ENCODE measurements around the gene EMCN. TPM values are rescaled to one million over a fixed set of nuclear protein-coding genes. Genes with fewer than 3 reads are reported as not detected.

EMCN gene
- total RNA-seq, 1 experiment from 2014 or later, result not detected

- Mint-ChIP-seq H3K27ac (no peak overlapping the region), H3K27me3 (ENCODE audit: low read depth) (no peaks in the 10 kb centered on the region), H3K36me3 (no peaks in the 10 kb centered on the region), H3K4me3 (no peak overlapping the region), H3K4me1 (no peaks in the 10 kb centered on the region), H3K9me3 (peaks cover 7% of the 10 kb centered on the region; the same call in 1 of the 2 replicates)
- ATAC-seq, result no peak
- ChIA-PET CTCF (no interaction called here), POLR2A (no interaction called here)
- no peak for TF ChIP-seq EMX1 (CRISPR knock-in tag; IDR thresholded peaks at IDR 0.05)
- TF ChIP-seq HMGA2 (CRISPR knock-in tag; IDR thresholded peaks at IDR 0.05), result no peak
- no peak for TF ChIP-seq CTCF (IDR thresholded peaks at IDR 0.05)
- TF ChIP-seq, protein P1, sequence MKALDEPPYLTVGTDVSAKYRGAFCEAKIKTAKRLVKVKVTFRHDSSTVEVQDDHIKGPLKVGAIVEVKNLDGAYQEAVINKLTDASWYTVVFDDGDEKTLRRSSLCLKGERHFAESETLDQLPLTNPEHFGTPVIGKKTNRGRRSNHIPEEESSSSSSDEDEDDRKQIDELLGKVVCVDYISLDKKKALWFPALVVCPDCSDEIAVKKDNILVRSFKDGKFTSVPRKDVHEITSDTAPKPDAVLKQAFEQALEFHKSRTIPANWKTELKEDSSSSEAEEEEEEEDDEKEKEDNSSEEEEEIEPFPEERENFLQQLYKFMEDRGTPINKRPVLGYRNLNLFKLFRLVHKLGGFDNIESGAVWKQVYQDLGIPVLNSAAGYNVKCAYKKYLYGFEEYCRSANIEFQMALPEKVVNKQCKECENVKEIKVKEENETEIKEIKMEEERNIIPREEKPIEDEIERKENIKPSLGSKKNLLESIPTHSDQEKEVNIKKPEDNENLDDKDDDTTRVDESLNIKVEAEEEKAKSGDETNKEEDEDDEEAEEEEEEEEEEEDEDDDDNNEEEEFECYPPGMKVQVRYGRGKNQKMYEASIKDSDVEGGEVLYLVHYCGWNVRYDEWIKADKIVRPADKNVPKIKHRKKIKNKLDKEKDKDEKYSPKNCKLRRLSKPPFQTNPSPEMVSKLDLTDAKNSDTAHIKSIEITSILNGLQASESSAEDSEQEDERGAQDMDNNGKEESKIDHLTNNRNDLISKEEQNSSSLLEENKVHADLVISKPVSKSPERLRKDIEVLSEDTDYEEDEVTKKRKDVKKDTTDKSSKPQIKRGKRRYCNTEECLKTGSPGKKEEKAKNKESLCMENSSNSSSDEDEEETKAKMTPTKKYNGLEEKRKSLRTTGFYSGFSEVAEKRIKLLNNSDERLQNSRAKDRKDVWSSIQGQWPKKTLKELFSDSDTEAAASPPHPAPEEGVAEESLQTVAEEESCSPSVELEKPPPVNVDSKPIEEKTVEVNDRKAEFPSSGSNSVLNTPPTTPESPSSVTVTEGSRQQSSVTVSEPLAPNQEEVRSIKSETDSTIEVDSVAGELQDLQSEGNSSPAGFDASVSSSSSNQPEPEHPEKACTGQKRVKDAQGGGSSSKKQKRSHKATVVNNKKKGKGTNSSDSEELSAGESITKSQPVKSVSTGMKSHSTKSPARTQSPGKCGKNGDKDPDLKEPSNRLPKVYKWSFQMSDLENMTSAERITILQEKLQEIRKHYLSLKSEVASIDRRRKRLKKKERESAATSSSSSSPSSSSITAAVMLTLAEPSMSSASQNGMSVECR (CRISPR knock-in tag; IDR thresholded peaks at IDR 0.05; ENCODE audit: borderline replicate concordance), result no peak
- no peak for TF ChIP-seq TP53 (CRISPR knock-in tag; IDR thresholded peaks at IDR 0.05)
- TF ChIP-seq ZNF423 (CRISPR knock-in tag; IDR thresholded peaks at IDR 0.05), result no peak
- TF ChIP-seq, protein P2, sequence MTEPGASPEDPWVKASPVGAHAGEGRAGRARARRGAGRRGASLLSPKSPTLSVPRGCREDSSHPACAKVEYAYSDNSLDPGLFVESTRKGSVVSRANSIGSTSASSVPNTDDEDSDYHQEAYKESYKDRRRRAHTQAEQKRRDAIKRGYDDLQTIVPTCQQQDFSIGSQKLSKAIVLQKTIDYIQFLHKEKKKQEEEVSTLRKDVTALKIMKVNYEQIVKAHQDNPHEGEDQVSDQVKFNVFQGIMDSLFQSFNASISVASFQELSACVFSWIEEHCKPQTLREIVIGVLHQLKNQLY (CRISPR knock-in tag; IDR thresholded peaks at IDR 0.05), result no peak
- TF ChIP-seq, protein P3, sequence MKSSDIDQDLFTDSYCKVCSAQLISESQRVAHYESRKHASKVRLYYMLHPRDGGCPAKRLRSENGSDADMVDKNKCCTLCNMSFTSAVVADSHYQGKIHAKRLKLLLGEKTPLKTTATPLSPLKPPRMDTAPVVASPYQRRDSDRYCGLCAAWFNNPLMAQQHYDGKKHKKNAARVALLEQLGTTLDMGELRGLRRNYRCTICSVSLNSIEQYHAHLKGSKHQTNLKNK (CRISPR knock-in tag; IDR thresholded peaks at IDR 0.05), result no peak
- no peak for TF ChIP-seq SP1 (CRISPR knock-in tag; conservative IDR thresholded peaks at IDR 0.05)
- no peak for TF ChIP-seq ATF6 (CRISPR knock-in tag; IDR thresholded peaks at IDR 0.05)
- TF ChIP-seq, protein P4, sequence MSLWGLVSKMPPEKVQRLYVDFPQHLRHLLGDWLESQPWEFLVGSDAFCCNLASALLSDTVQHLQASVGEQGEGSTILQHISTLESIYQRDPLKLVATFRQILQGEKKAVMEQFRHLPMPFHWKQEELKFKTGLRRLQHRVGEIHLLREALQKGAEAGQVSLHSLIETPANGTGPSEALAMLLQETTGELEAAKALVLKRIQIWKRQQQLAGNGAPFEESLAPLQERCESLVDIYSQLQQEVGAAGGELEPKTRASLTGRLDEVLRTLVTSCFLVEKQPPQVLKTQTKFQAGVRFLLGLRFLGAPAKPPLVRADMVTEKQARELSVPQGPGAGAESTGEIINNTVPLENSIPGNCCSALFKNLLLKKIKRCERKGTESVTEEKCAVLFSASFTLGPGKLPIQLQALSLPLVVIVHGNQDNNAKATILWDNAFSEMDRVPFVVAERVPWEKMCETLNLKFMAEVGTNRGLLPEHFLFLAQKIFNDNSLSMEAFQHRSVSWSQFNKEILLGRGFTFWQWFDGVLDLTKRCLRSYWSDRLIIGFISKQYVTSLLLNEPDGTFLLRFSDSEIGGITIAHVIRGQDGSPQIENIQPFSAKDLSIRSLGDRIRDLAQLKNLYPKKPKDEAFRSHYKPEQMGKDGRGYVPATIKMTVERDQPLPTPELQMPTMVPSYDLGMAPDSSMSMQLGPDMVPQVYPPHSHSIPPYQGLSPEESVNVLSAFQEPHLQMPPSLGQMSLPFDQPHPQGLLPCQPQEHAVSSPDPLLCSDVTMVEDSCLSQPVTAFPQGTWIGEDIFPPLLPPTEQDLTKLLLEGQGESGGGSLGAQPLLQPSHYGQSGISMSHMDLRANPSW (CRISPR knock-in tag; conservative IDR thresholded peaks at IDR 0.05; ENCODE audit: low read depth), result no peak
- no peak for TF ChIP-seq ZNF317 (CRISPR knock-in tag; IDR thresholded peaks at IDR 0.05; ENCODE audit: borderline replicate concordance, low read depth)
- no peak for DNase-seq (ENCODE audit: low spot score)
Observed at GRCh38 chr4:100430451-100430850, 87.4 kb downstream of the EMCN start.

DNA sequence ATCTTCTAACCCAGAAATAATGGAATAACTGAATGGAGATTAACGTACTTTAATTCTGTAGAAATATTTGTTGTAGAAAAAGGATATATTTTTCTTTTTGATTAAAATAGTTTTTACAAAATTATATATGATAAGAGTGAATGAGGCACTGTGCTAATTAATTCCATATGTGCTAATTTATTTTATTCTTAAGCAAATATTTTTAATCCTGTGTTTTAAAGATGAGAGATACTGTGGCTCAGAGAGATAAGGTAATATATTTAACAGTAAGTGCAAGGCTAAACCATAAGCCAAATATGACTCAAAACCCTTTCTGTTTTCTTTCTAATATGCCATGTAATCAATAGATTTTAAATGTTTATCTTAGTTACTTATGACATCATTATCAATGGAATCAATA is 88.2 kb downstream of the EMCN start:
- ATAC-seq (no peak), DNase-seq (ENCODE audit: low spot score) (no peak)
- Mint-ChIP-seq H3K27me3 (ENCODE audit: low read depth) (no peaks in the 10 kb centered on the region), H3K4me3 (no peak overlapping the region), H3K9me3 (peaks cover 7% of the 10 kb centered on the region; the same call in 1 of the 2 replicates), H3K4me1 (no peaks in the 10 kb centered on the region), H3K27ac (no peak overlapping the region), H3K36me3 (no peaks in the 10 kb centered on the region)
- ChIA-PET POLR2A (no interaction called here), CTCF (no interaction called here)
- TF ChIP-seq, protein P5, sequence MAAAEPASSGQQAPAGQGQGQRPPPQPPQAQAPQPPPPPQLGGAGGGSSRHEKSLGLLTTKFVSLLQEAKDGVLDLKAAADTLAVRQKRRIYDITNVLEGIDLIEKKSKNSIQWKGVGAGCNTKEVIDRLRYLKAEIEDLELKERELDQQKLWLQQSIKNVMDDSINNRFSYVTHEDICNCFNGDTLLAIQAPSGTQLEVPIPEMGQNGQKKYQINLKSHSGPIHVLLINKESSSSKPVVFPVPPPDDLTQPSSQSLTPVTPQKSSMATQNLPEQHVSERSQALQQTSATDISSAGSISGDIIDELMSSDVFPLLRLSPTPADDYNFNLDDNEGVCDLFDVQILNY (CRISPR knock-in tag; IDR thresholded peaks at IDR 0.05), result no peak
- no peak for TF ChIP-seq ZNF423 (CRISPR knock-in tag; IDR thresholded peaks at IDR 0.05)
- no peak for TF ChIP-seq ZNF263 (CRISPR knock-in tag; IDR thresholded peaks at IDR 0.05; ENCODE audit: low read depth)
- TF ChIP-seq CBFB (CRISPR knock-in tag; IDR thresholded peaks at IDR 0.05; ENCODE audit: low read depth), result no peak
- TF ChIP-seq FOXJ3 (CRISPR knock-in tag; IDR thresholded peaks at IDR 0.05; ENCODE audit: borderline replicate concordance), result no peak
- TF ChIP-seq IRF1 (CRISPR knock-in tag; IDR thresholded peaks at IDR 0.05), result no peak
- no peak for TF ChIP-seq ATF6 (CRISPR knock-in tag; IDR thresholded peaks at IDR 0.05)
- no peak for TF ChIP-seq SMAD4 (CRISPR knock-in tag; IDR thresholded peaks at IDR 0.05)
- no peak for TF ChIP-seq SOX15 (CRISPR knock-in tag; IDR thresholded peaks at IDR 0.05)
